ENCODE measurements around the gene DCUN1D4.
"Not testable (repeated sequence)": the region's sequence is repeated elsewhere in the genome, so short reads cannot be mapped to it uniquely, and the experiment has no call there.

DCUN1D4 gene

DNA sequence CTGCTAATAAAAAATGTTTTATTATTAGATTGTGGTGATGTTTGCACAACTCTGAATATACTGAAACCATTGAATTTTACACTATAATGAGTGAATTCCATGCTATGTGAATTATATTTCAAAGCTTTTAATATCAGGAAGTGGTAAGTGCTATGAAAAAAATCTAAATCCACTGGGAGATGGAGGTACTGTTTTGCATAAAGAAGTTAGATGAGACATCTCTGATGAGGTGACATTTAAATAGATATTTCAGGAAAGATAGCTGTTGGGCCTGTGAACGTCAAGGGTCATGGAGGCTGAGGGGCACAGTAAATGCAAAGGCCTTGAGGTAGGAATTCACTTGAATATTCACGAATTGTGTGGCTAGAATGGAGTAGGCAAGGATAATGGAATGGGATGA lies 12.3 kb downstream of the DCUN1D4 start:
- DNase-seq (ENCODE audit: low read depth) = no peak

- no peak for DNase-seq (ENCODE audit: low read depth)
Observed at GRCh38 chr4:51855751-51856150, 12.8 kb downstream of the DCUN1D4 start.

DNA sequence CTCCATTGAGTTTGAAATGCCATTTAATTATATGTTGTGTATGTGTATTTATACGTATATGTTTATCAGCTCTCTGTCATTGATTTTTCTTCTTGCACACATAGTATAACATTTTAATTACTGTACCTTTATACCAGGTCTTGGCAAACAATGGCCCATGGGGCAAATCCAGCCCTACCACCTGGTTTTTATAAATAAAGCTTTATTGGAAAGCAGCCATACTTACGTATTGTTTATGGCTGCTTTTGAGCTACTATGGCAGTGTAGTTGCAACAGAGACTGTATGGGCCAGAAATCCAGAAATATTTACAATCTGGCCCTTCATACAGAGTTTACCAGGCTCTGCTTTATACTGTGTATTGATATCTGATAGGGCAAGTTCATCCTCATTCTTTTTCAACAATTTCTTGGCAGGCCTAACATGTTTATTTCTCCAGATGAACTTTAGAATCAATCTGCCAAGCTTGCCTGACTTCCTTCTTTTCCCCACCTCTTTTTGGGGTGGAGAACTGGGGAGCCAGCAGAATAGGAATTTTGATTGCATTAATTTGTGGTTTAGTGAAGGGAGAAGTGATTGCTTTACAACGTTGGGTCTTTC lies 15.8 kb downstream of the DCUN1D4 start:
- DNase-seq (ENCODE audit: low read depth) = no peak

- no peak for DNase-seq (ENCODE audit: low read depth)
Observed at GRCh38 chr4:51859476-51860031, 16.6 kb downstream of the DCUN1D4 start.

- DNase-seq (ENCODE audit: low read depth) = no peak
Observed at GRCh38 chr4:51862199-51862598, 19.2 kb downstream of the DCUN1D4 start.

DNA sequence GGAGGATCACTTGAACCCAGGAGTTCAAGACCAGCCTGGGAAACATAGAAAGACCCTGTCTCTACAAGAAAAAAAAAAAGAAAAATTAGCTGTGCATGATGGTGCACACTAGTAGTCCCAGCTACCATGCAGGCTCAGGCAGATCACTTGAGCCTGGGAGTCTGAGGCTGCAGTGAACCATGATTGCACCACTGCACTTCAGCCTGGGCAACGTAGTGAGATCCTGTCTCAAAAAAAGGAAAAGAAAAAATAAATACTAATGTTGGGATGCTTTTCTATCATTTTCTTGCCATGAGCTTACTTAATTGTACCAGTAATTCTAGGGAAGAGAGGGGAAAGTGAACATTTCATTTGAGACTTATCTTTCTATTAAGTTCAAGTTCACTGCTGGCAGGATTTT lies 19.8 kb downstream of the DCUN1D4 start:
- DNase-seq (ENCODE audit: low read depth) = no peak

DNA sequence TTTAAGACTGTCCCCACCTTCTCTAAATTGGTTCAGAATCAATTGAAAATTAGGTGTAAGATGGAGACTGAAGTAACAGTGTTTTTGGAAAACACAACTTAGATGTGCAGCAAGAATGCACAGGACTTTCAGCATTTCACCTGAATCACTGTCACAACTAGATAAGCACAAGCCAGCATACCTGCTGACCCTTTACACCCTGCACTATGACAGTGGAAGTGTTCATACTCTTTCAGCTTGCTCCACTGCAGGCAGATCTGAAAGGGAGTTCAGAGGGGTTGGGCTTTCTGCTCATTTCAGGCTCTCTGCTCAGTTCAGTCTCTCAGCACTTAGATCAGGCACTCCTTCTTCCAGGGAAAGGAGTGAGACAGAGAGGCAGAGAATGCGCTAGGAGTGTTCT lies 22.8 kb downstream of the DCUN1D4 start:
- no peak for DNase-seq (ENCODE audit: low read depth)

DNA sequence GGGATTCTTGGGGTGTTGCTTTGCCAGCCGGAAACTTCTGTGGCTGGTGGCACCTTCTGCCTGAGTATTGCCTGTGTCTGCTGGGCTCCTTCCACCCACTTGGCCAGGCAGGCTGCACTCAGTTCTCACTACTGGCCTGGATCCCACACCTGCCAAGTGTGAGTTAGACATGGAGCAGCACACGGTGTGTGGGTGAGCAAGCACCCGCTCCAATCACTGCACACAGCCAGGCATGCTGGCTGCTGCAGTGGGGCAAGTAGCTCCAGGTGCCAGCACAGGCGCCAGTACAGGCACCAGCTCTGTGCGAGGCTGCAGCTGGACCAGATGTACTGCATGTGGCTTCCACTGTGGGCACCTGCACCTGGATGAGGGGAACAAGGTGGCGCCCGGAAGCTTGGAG lies 23.9 kb downstream of the DCUN1D4 start:
- DNase-seq (ENCODE audit: low read depth) = no peak

DNA sequence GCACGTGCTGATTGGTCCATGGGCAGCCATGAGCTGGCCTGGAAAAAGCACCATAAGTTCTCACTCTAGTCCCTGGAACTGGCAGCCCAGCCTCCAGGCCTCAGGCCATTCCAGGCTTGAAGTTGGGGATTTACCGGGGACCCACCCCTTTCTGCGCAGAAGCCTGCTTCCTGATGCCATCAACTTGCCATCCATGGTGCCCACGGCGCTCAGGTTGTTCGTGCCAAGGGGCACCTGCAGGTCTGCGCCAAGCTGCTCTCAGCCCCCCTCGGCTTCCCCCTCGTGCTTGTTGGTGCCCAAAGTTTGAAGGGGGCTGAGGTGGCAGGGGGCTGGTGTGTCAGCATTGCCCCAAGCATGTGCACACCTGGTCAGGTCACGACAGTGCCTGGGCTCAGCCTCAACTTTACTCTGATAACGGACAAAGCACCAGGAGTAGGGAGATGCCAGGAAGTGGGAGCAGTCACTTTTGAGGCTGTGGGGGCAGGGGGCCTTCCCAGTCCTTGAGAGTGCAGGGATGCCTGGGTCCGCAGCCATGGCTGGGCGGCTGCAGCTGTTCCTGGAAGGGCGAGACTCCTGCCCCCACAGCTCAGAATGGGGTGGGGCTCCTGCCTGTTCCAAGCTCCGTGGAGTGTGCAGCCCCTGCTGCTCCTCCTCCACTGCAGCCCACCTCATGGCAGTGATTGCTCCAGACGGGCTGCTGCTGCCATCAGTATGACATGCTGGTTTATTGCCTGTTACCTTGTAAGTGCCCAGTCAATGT lies 24.9 kb downstream of the DCUN1D4 start:
- no peak for DNase-seq (ENCODE audit: low read depth)

- no peak for DNase-seq (ENCODE audit: low read depth)
Observed at GRCh38 chr4:51868449-51868847, 25.5 kb downstream of the DCUN1D4 start.

DNA sequence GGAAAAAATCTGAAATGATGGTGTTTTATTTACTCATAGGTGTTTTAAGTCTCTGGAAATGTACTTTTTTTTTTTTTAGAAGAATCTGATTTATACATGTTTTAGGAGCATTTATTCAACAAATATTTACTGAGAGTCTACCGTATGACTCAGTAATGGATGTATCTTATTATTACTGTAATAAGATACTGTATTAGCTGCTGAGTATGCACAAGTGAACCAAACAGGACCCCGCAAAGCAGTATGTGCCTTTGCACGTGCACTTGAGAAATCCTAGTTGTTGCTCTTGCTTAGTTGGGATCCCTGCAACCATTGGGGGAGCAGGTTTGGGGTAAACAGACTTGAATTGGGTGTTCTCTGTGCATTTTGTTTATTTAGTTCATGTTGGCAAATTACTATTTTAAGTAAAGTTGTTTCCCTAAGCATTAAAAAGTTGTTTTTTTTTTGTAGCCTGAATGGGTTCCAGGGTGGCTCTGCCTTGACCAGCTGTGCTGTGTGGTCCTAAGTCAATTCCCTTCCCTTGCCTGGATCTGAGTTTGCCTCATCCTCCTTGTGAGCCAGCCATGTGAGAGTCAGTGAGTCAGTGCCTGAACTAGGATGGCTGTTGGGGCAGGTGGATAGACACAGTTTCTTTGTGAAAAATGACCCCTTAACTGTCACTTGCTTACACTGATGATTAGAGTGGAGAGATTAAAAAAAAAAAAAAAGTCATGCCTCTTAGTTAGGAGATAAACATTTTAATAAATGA lies 27.7 kb downstream of the DCUN1D4 start:
- no peak for DNase-seq (ENCODE audit: low read depth)

DNA sequence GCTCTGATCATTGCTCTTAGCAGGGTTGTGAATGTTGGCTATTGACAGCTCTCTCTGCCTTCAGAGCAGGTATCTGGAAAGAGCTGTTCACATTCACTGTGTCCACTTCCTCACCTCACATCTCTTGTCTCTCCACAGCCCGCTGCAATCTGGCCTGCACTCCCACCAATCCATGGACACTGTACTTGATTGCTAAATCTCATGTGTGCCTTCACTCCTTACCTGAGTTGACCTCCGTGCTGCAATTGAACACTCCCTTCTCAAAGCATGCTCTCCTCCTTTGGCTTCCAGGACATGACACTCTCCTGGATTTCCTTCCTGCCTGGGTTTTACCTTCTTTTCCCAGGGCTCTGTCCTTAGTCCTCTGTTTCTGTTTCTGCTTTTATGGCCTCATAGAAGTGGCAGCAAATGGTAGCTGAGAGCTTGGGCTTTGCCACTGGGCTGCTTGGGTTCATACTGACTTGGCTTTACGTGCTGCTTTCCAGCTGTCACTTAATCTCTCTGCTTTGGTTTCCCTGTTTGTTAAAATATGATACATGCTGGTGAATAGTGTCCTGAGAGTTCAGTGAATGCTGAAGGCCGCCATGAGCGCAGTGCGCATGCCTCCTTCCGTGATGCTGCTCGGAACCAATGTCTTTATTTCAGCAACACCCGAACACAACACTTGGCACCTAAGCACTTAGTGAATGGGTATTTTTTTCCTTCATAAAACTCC lies 29.5 kb downstream of the DCUN1D4 start:
- no peak for DNase-seq (ENCODE audit: low read depth)

GRCh38 chr4:51874551-51874950 lies 31.6 kb downstream of the DCUN1D4 start:
- no peak for DNase-seq (ENCODE audit: low read depth)

- DNase-seq (ENCODE audit: low read depth) = no peak
Observed at GRCh38 chr4:51878431-51878830, 35.5 kb downstream of the DCUN1D4 start.

DNA sequence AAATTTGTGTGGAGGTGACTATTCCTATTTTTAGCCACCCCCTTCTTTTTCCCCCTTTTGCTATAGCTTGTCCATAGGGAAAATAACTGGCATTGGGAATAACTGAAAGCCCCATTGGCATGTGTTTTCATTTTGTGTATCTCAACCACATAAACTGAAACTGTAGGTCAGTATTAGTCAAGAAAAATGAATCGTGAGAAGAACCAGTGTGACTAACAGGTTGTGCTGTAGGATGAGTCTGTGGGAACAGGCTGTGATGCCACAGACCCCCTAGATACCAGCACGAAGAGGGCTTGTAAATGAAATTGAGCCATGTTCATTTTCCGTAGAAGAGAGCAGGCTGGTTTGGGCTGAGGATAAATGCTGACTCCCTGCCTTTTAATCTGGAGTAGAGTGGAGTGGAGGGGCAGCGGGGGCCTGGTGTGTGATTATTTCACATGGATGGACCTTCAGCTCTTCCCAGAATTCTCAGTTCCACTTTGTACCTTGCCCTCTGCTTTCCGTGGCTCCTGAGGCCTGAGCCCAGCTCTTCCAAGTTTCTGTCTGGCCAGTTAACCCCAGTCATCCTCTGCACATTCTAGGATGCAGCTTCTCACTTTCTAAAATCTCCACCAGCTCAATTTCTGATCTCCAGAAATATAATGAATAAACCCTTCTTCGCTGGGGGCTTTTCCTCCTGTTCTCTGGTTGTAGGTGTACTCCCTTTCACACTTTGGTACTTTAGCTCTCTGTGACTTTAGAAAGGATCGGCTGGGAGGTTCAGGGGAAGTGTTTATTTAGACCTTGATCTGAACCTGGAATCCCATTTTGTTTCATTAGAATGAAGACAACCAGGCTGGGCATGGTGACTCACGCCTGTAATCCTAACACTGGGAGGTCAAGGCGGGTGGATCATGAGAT lies 37.3 kb downstream of the DCUN1D4 start:
- peak; percentile 18 for DNase-seq (ENCODE audit: low read depth)

- DNase-seq (ENCODE audit: low read depth) = no peak
Observed at GRCh38 chr4:51884055-51884454, 41.1 kb downstream of the DCUN1D4 start.

DNA sequence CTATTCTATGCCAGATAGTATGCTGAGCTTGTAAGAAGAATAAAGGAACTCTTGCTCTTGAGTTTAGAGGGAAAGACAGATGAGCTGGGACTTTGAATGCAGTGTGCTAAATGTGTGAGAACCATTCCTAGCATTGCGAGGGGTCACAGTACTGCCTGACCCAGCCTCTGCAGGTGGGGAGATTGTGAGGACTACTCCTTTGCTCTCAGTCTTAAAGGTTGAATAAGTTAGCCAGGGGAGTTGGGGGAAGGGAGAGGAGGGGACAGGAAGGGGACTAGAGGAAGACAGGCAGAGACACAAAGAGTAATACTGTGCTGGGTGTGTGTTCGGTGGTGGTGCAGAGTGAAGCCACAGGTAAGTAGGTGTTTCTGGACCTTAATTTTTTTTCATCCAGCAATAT lies 41.7 kb downstream of the DCUN1D4 start:
- no peak for DNase-seq (ENCODE audit: low read depth)

DNA sequence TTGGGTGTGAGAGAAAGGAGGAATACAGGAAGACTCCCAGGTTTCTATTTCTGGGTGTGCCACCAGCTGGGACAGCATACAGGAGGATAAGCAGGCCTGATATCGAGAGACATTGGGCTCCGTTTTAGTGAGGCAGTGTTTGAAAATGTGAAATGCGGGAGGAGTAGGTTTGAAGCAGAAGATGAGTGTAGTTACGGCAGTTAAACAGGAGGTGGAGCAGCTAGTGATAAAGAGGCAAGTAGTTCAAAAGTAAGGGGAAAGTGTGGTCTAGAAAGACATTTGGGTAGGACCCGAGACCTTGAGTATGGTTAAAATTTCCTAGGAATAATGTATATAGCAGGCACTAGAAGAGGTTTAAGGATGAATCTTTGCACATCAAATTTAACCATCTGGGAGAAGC lies 42.4 kb downstream of the DCUN1D4 start:
- peak; percentile 43 for DNase-seq (ENCODE audit: low read depth)

DNA sequence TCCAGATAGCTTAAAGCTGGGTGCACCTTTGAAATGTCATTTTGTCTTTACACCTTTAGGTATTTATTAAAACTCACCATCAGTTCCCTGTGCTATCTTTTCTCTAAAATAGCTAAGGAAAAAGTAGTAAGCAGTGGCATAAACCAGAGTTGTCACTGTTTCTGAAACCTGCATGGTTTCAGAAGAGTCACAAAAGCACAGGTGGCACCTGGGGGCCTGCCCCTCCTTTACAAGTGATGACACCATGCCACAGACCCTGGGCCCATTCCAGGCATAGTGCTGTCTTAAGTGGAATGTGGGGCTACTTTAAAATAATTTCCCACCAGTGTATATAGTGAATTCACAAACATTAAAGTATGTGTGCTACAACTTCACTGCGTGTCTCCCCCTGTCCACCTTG lies 47.8 kb downstream of the DCUN1D4 start:
- no peak for DNase-seq (ENCODE audit: low read depth)

GRCh38 chr4:51893402-51893801 lies 50.4 kb downstream of the DCUN1D4 start:
- DNase-seq (ENCODE audit: low read depth) = not testable (repeated sequence)

GRCh38 chr4:51894059-51894645 lies 51.2 kb downstream of the DCUN1D4 start:
- DNase-seq (ENCODE audit: low read depth) = peak; percentile 12

Measured in ELR (cell line).